ENCODE measurements around the gene PARD6A. TPM values are rescaled to one million over a fixed set of nuclear protein-coding genes. Genes with fewer than 3 reads are reported as not detected.

PARD6A gene
- total RNA-seq, 2 donors from 2014 or later, result 2.6 to 3.7 TPM

GRCh38 chr16:67676939-67677338 lies 16.2 kb downstream of the PARD6A start:
- 91 to 95% methylated on average over 6 to 8 of the region's 8 CpGs for WGBS, 2 experiments (ENCODE audit: insufficient coverage in 1 of 2, insufficient read length in 1 of 2)
- Histone ChIP-seq H3K9ac (ENCODE audit: extremely low read depth, low read length, poor library complexity, severe bottlenecking) (no peak overlapping the region), H3K36me3 (ENCODE audit: control insufficient read depth, insufficient read depth, low read length) (peaks cover 3% of the 10 kb centered on the region), H3K9me3 (ENCODE audit: control insufficient read depth, low read length) (no peaks in the 10 kb centered on the region), H3K27me3 (ENCODE audit: control insufficient read depth, insufficient read depth, low read length, poor library complexity, severe bottlenecking) (no peaks in the 10 kb centered on the region), H3K4me3 (ENCODE audit: low read length) (no peak overlapping the region), H3K4me1 (ENCODE audit: control insufficient read depth, insufficient read depth, low read length) (no peaks in the 10 kb centered on the region), H3K27ac (ENCODE audit: low read depth, low read length) (no peak overlapping the region)
- Mint-ChIP-seq H3K36me3 (ENCODE audit: low read depth) (peaks cover 12% of the 10 kb centered on the region), H3K9me3 (no peaks in the 10 kb centered on the region), H3K4me1 (no peaks in the 10 kb centered on the region), H3K4me3 (no peak overlapping the region), H3K27ac (no peak overlapping the region), H3K27me3 (ENCODE audit: insufficient read depth) (no peaks in the 10 kb centered on the region)
- peak; percentile 8 for DNase-seq
- TF ChIP-seq CTCF (conservative IDR thresholded peaks at IDR 0.05), result no peak

- peaks cover 12% of the 10 kb centered on the region for H3K36me3 Mint-ChIP-seq (ENCODE audit: low read depth)
- WGBS, 2 experiments (ENCODE audit: insufficient coverage in 1 of 2, insufficient read length in 1 of 2), result 88 to 100% methylated on average over 1 of the region's 1 CpG
- no peaks in the 10 kb centered on the region for H3K27me3 Mint-ChIP-seq (ENCODE audit: insufficient read depth)
- H3K27ac Mint-ChIP-seq, result peak overlapping the region; percentile 84
- TF ChIP-seq CTCF (conservative IDR thresholded peaks at IDR 0.05), result no peak
- H3K4me3 Mint-ChIP-seq, result no peak overlapping the region
- H3K36me3 ChIP-seq (ENCODE audit: control insufficient read depth, insufficient read depth, low read length), result peaks cover 3% of the 10 kb centered on the region
- no peaks in the 10 kb centered on the region for H3K27me3 ChIP-seq (ENCODE audit: control insufficient read depth, insufficient read depth, low read length, poor library complexity, severe bottlenecking)
- no peaks in the 10 kb centered on the region for H3K9me3 Mint-ChIP-seq
- no peak overlapping the region for H3K9ac ChIP-seq (ENCODE audit: extremely low read depth, low read length, poor library complexity, severe bottlenecking)
- peak; percentile 73 for DNase-seq
- no peak overlapping the region for H3K27ac ChIP-seq (ENCODE audit: low read depth, low read length)
- no peaks in the 10 kb centered on the region for H3K4me1 Mint-ChIP-seq
- no peaks in the 10 kb centered on the region for H3K4me1 ChIP-seq (ENCODE audit: control insufficient read depth, insufficient read depth, low read length)
- no peaks in the 10 kb centered on the region for H3K9me3 ChIP-seq (ENCODE audit: control insufficient read depth, low read length)
- no peak overlapping the region for H3K4me3 ChIP-seq (ENCODE audit: low read length)
These were observed 17.0 kb downstream of the PARD6A start for GRCh38 chr16:67677712-67678111.

- Histone ChIP-seq H3K9me3 (ENCODE audit: control insufficient read depth, low read length) (no peaks in the 10 kb centered on the region), H3K9ac (ENCODE audit: extremely low read depth, low read length, poor library complexity, severe bottlenecking) (no peak overlapping the region), H3K36me3 (ENCODE audit: control insufficient read depth, insufficient read depth, low read length) (peaks cover 9% of the 10 kb centered on the region), H3K27me3 (ENCODE audit: control insufficient read depth, insufficient read depth, low read length, poor library complexity, severe bottlenecking) (no peaks in the 10 kb centered on the region), H3K27ac (ENCODE audit: low read depth, low read length) (no peak overlapping the region), H3K4me1 (ENCODE audit: control insufficient read depth, insufficient read depth, low read length) (no peaks in the 10 kb centered on the region), H3K4me3 (ENCODE audit: low read length) (no peak overlapping the region)
- Mint-ChIP-seq H3K4me1 (no peaks in the 10 kb centered on the region), H3K27me3 (ENCODE audit: insufficient read depth) (no peaks in the 10 kb centered on the region), H3K36me3 (ENCODE audit: low read depth) (peaks cover 15% of the 10 kb centered on the region), H3K9me3 (no peaks in the 10 kb centered on the region), H3K4me3 (no peak overlapping the region), H3K27ac (no peak overlapping the region)
- no peak for TF ChIP-seq CTCF (conservative IDR thresholded peaks at IDR 0.05)
- DNase-seq, result peak; percentile 8
- WGBS, 2 experiments (ENCODE audit: insufficient coverage in 1 of 2, insufficient read length in 1 of 2), result 93 to 95% methylated on average over 9 to 12 of the region's 12 CpGs
These were observed 17.7 kb downstream of the PARD6A start for GRCh38 chr16:67678354-67679023.

Data from endodermal cell (in vitro differentiated cells).